Activated T-helper 2 cell treated with anti-CD3 and anti-CD28 coated beads, Interferon-gamma antibody, Interleukin-2, Interleukin-4, amounts not matched to agents 10 μg/mL and 5 μg/mL and 100 μg/mL, durations not matched to agents 14 hours and 24 hours and 36 hours (primary cell): ENCODE results near the gene ZDHHC5. TPM values are rescaled to one million over a fixed set of nuclear protein-coding genes. Genes with fewer than 3 reads are reported as not detected.
"Not testable (repeated sequence)": the region's sequence is repeated elsewhere in the genome, so short reads cannot be mapped to it uniquely, and the experiment has no call there.

Experiments used
- DNase-seq: peaks from one replicate; pipeline ENCODE4 v3.0.0; 2021; ENCODE audit warnings: low spot score
- H3K27ac Mint-ChIP-seq: one replicate; pipeline ENCODE4 v1.8.0; 2021; ENCODE audit warnings: mixed read lengths
- H3K27me3 Mint-ChIP-seq: one replicate; pipeline ENCODE4 v1.8.0; 2021; ENCODE audit warnings: low read depth, mixed read lengths
- H3K36me3 Mint-ChIP-seq: one replicate; pipeline ENCODE4 v1.8.0; 2021; ENCODE audit warnings: low read depth, mixed read lengths
- H3K4me1 Mint-ChIP-seq: one replicate; pipeline ENCODE4 v1.8.0; 2021; ENCODE audit warnings: low read depth, mixed read lengths
- H3K4me3 Mint-ChIP-seq: one replicate; pipeline ENCODE4 v1.8.0; 2021; ENCODE audit warnings: low read depth, mild to moderate bottlenecking, moderate library complexity, mixed read lengths
- H3K9me3 Mint-ChIP-seq: one replicate; pipeline ENCODE4 v1.8.0; 2021; ENCODE audit warnings: mixed read lengths
- intact Hi-C: fragments of 100-400 bp; cut with micrococcal nuclease; formaldehyde crosslinking; loops from one replicate; pipeline ENCODE4 v1.15.1; 2023
- total RNA-seq: library from RNA; stranded (reverse); gene quantifications from 2 replicates; pipeline ENCODE4 v1.2.3, GENCODE V29; 2022

Gene ZDHHC5
- total RNA-seq, 1 donor from 2014 or later, result 64.7 TPM

GRCh38 chr11:57690474-57690873 is 22.6 kb downstream of the ZDHHC5 start:
- intact Hi-C loops, H3K27ac Mint-ChIP-seq, H3K27me3 Mint-ChIP-seq, DNase-seq, H3K4me3 Mint-ChIP-seq, H3K9me3 Mint-ChIP-seq, H3K4me1 Mint-ChIP-seq: not testable (repeated sequence)
- peaks cover 60% of the 10 kb centered on the region for H3K36me3 Mint-ChIP-seq

GRCh38 chr11:57698843-57699365 is 31.0 kb downstream of the ZDHHC5 start:
- H3K36me3 Mint-ChIP-seq, result peaks cover 61% of the 10 kb centered on the region
- intact Hi-C loops, result no loop called here
- H3K4me1 Mint-ChIP-seq, result no peaks in the 10 kb centered on the region
- no peak overlapping the region for H3K27ac Mint-ChIP-seq
- H3K4me3 Mint-ChIP-seq, result no peak overlapping the region
- no peaks in the 10 kb centered on the region for H3K27me3 Mint-ChIP-seq
- H3K9me3 Mint-ChIP-seq, result no peaks in the 10 kb centered on the region
- no peak for DNase-seq

DNA sequence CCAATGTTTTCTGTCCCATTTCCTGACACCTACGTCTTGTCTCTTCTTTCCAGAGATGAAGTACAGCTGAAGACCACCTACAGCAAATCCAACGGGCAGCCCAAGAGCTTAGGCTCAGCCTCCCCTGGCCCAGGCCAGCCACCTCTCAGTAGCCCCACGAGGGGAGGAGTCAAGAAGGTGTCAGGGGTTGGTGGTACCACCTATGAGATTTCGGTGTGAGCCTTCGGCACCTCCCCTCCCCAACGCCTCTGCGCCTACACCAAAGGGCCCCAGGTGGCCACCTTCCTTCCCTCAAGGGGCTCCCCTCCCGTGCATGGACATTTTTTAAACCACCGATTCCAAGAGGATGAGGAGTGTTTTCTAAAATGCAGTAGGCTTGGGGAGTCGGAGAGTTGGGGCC is 31.9 kb downstream of the ZDHHC5 start:
- Mint-ChIP-seq H3K4me3 (no peak overlapping the region), H3K9me3 (no peaks in the 10 kb centered on the region), H3K27ac (no peak overlapping the region), H3K27me3 (no peaks in the 10 kb centered on the region), H3K36me3 (peaks cover 64% of the 10 kb centered on the region), H3K4me1 (no peaks in the 10 kb centered on the region)
- no peak for DNase-seq
- intact Hi-C loops, result no loop called here

DNA sequence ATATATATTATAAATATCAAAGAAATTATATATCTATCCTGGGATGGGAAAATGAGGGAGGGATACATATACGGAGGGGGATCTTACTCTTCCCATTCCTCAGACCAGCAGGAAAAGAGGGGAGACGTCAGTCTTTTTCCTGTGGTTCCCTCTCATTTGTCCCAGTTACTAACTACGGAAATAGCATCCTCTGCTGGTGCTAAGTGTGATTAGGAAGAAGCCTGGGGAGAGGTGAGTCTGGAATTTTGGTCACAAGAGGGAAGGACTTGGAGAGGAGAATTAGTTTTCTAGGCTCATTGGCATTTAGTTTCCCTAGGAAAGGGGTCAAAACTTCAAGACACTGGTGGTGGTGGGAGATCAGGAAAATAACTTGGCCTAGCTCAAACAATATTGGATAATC is 32.5 kb downstream of the ZDHHC5 start:
- DNase-seq, result no peak
- Mint-ChIP-seq H3K27ac (no peak overlapping the region), H3K27me3 (no peaks in the 10 kb centered on the region), H3K36me3 (peaks cover 63% of the 10 kb centered on the region), H3K9me3 (no peaks in the 10 kb centered on the region), H3K4me1 (no peaks in the 10 kb centered on the region), H3K4me3 (no peak overlapping the region)
- intact Hi-C loops, result no loop called here

- no peak for DNase-seq
- intact Hi-C loops, result no loop called here
- H3K27ac Mint-ChIP-seq, result no peak overlapping the region
- no peaks in the 10 kb centered on the region for H3K27me3 Mint-ChIP-seq
- H3K9me3 Mint-ChIP-seq, result no peaks in the 10 kb centered on the region
- peaks cover 3% of the 10 kb centered on the region for H3K4me1 Mint-ChIP-seq
- no peak overlapping the region for H3K4me3 Mint-ChIP-seq
- H3K36me3 Mint-ChIP-seq, result peaks cover 56% of the 10 kb centered on the region
These were observed 35.4 kb downstream of the ZDHHC5 start for GRCh38 chr11:57703341-57703740.

- Mint-ChIP-seq H3K36me3 (peaks cover 45% of the 10 kb centered on the region), H3K4me3 (no peak overlapping the region), H3K27me3 (no peaks in the 10 kb centered on the region), H3K4me1 (peaks cover 10% of the 10 kb centered on the region), H3K27ac (no peak overlapping the region), H3K9me3 (no peaks in the 10 kb centered on the region)
- intact Hi-C loops, result no loop called here
- DNase-seq, result no peak
These were observed 37.0 kb downstream of the ZDHHC5 start for GRCh38 chr11:57704932-57705331.

DNA sequence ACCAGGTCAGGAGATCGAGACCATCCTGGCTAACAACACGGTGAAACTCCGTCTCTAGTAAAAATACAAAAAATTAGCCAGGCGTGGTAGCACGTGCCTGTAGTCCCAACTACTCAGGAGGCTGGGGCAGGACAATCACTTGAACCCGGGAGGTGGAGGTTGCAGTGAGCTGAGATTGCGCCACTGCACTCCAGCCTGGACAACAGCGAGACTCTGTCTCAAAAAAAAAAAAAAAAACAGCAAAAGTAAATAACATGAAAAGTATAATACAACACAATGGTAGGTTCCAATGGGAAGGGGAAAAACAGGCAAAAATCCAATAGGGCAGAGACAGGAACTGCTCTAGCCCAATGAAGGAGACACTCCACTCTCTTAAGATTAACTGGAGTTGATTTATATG is 37.5 kb downstream of the ZDHHC5 start:
- Mint-ChIP-seq H3K4me1 (peaks cover 12% of the 10 kb centered on the region), H3K36me3 (peaks cover 42% of the 10 kb centered on the region)
- intact Hi-C loops, H3K4me3 Mint-ChIP-seq, H3K27me3 Mint-ChIP-seq, H3K9me3 Mint-ChIP-seq, H3K27ac Mint-ChIP-seq, DNase-seq: not testable (repeated sequence)

- H3K4me3 Mint-ChIP-seq, result no peak overlapping the region
- intact Hi-C loops, result loop anchor here (10.0 kb wide), 1 partner anchor 1845 kb away; no protein-coding TSS in a partner anchor
- peak overlapping the region; percentile 14 for H3K27ac Mint-ChIP-seq
- no peaks in the 10 kb centered on the region for H3K9me3 Mint-ChIP-seq
- peaks cover 35% of the 10 kb centered on the region for H3K4me1 Mint-ChIP-seq
- no peak for DNase-seq
- H3K27me3 Mint-ChIP-seq, result no peaks in the 10 kb centered on the region
- H3K36me3 Mint-ChIP-seq, result peaks cover 31% of the 10 kb centered on the region
These were observed 42.0 kb downstream of the ZDHHC5 start for GRCh38 chr11:57709802-57710367.

DNA sequence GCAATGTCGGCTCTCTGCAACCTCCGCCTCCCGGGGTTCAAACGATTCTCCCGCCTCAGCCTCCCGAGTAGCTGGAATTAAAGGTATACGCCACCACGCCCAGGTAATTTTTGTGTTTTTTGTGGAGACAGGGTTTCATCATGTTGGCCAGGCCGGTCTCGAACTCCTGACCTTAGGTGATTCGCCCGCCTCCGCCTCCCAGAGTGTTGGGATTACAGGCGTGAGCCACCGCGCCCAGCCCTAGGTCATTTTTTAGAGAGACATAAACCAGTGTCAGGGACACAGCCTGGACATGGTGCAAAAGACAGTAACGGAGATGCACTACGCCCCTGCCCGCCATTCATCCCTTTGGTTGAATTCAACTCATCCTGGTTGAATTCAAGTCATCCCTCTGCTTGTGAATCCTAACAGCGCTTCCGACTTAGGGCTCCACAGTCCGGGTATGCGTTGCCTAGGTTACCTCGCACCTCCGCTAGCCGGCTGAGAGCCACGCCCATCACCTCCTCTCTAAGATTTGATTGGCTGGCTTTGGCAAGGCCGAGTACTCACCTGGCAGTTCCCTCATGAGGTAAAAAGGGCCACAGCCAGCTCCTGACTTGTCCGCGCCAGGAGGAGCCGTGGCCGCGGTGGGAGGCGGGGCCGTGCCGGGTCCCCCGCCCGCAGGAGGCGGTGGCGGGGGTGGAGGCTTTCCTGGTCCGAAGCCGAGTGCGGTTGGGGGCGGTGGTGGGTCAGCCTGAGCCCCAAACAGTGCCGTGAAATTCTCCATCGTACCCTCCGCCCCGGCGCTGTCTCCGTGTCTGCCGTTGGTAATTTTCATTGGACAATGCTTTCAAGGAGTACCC is 43.7 kb downstream of the ZDHHC5 start, which contains the start of gene MED19:
MED19 (minus strand) TSS at position 802 of the 842 bp plus-strand sequence; CDS start at position 766, 36 bp downstream.
- DNase-seq, result peak; percentile 72
- Mint-ChIP-seq H3K27me3 (no peaks in the 10 kb centered on the region), H3K4me1 (peaks cover 35% of the 10 kb centered on the region), H3K9me3 (no peaks in the 10 kb centered on the region), H3K27ac (peak within 1 kb of the TSS; percentile 94), H3K36me3 (peaks cover 24% of the 10 kb centered on the region), H3K4me3 (peak within 1 kb of the TSS; percentile 99)
- intact Hi-C loops, result loop anchor here (1.0 to 10.0 kb wide), 9 partner anchors 30 to 1843 kb away; partner anchors contain the start of genes CLP1, SELENOH and TIMM10

- no peaks in the 10 kb centered on the region for H3K27me3 Mint-ChIP-seq
- intact Hi-C loops, result loop anchor here (1.0 to 10.0 kb wide), 9 partner anchors 29 to 1842 kb away; partner anchors contain the start of genes CLP1, SELENOH and TIMM10
- H3K27ac Mint-ChIP-seq, result peak within 1 kb of the TSS; percentile 94
- H3K4me1 Mint-ChIP-seq, result peaks cover 35% of the 10 kb centered on the region
- peak; percentile 90 for DNase-seq
- H3K9me3 Mint-ChIP-seq, result no peaks in the 10 kb centered on the region
- peaks cover 27% of the 10 kb centered on the region for H3K36me3 Mint-ChIP-seq
- H3K4me3 Mint-ChIP-seq, result peak within 1 kb of the TSS; percentile 99
These were observed 44.6 kb downstream of the ZDHHC5 start, which contains the start of gene TMX2 for GRCh38 chr11:57712256-57713150. Gene TMX2 (plus strand): TSS chr11:57712593. CDS start chr11:57712619, 26 bp downstream.

- Mint-ChIP-seq H3K27me3 (no peaks in the 10 kb centered on the region), H3K36me3 (peaks cover 30% of the 10 kb centered on the region)
- intact Hi-C loops, result loop anchor here (2.0 to 10.0 kb wide), 2 partner anchors 87 to 1841 kb away; no protein-coding TSS in a partner anchor
These were observed 45.9 kb downstream of the ZDHHC5 start for GRCh38 chr11:57713835-57714234.

DNA sequence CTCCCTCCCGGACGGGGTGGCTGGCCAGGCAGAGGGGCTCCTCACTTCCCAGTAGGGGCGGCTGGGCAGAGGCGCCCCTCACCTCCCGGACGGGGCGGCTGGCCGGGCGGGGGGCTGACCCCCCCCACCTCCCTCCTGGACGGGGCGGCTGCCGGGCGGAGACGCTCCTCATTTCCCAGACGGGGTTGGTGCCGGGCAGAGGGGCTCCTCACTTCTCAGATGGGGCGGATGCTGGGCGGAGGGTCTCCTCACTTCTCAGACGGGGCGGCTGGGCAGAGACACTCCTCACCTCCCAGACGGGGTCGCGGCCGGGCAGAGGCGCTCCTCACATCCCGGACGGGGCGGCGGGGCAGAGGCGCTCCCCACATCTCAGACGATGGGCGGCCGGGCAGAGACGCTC is 48.8 kb downstream of the ZDHHC5 start:
- DNase-seq, H3K27me3 Mint-ChIP-seq, H3K27ac Mint-ChIP-seq, H3K9me3 Mint-ChIP-seq, H3K4me3 Mint-ChIP-seq: not testable (repeated sequence)
- H3K4me1 Mint-ChIP-seq, result peaks cover 13% of the 10 kb centered on the region
- H3K36me3 Mint-ChIP-seq, result peaks cover 39% of the 10 kb centered on the region
- intact Hi-C loops, result loop anchor here (10.0 kb wide), 1 partner anchor 1838 kb away; no protein-coding TSS in a partner anchor

More at GRCh38 chr11:57713835-57714234, 45.9 kb downstream of the ZDHHC5 start:
- Mint-ChIP-seq H3K27ac (no peak overlapping the region), H3K4me3 (peak overlapping the region; percentile 99), H3K9me3 (no peaks in the 10 kb centered on the region), H3K4me1 (peaks cover 28% of the 10 kb centered on the region)
- no peak for DNase-seq
